Uterus (tissue), 2 donors: ENCODE results near the gene TOP3A.

ENCODE experiments used
- POLR2A ChIP-seq, 2 donors: fragments of 450-650 bp; IDR thresholded peaks; one replicate each; pipeline ENCODE4 v1.6.1; 2016; ENCODE audit warnings: antibody characterized with exemption in 2 of 2, mild to moderate bottlenecking in 1 of 2, moderate library complexity in 1 of 2
- TF ChIP-seq, protein P1 (sequence below), 4 experiments: fragments of 200-600 bp in 2 of 4; fragments of 450-650 bp in 2 of 4; sonication (generic) in 2 of 4; IDR thresholded peaks; one replicate each; pipeline ENCODE4 v1.5.1; 2016 to 2019; ENCODE audit warnings: antibody characterized with exemption in 4 of 4, mild to moderate bottlenecking in 2 of 4, moderate library complexity in 1 of 4

DNA sequence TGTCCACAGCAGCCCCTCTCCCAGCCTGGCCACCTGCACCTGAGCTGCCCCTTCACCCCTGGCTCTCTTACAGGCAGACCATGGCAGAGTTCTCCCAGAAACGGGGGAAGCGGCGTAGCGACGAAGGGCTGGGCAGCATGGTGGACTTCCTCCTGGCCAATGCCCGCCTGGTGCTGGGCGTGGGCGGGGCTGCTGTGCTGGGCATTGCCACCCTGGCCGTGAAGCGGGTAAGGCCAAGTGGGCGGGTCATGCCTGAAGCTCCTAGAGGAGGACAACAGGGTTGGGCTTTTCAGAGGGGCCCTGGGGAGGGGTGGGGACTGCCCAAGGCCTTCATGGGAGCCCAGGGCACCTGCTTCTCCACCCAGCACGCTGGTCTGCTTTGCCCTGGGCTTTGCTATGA is 52.2 kb downstream of the TOP3A start:
- TF ChIP-seq, protein P1, sequence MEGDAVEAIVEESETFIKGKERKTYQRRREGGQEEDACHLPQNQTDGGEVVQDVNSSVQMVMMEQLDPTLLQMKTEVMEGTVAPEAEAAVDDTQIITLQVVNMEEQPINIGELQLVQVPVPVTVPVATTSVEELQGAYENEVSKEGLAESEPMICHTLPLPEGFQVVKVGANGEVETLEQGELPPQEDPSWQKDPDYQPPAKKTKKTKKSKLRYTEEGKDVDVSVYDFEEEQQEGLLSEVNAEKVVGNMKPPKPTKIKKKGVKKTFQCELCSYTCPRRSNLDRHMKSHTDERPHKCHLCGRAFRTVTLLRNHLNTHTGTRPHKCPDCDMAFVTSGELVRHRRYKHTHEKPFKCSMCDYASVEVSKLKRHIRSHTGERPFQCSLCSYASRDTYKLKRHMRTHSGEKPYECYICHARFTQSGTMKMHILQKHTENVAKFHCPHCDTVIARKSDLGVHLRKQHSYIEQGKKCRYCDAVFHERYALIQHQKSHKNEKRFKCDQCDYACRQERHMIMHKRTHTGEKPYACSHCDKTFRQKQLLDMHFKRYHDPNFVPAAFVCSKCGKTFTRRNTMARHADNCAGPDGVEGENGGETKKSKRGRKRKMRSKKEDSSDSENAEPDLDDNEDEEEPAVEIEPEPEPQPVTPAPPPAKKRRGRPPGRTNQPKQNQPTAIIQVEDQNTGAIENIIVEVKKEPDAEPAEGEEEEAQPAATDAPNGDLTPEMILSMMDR (IDR thresholded peaks at IDR 0.05) = no peak
- no peak for TF ChIP-seq POLR2A (IDR thresholded peaks at IDR 0.05)
